GM12801 (cell line): Measurements from ENCODE around the gene TCERG1L.

ENCODE experiments used
- TF ChIP-seq, protein P1 (sequence below): IDR thresholded peaks from one replicate; pipeline ENCODE4 v1.5.1; 2011; ENCODE audit warnings: control low read depth; ENCODE audit not compliant: insufficient read length; ENCODE audit errors: extremely low read depth

TCERG1L gene

DNA sequence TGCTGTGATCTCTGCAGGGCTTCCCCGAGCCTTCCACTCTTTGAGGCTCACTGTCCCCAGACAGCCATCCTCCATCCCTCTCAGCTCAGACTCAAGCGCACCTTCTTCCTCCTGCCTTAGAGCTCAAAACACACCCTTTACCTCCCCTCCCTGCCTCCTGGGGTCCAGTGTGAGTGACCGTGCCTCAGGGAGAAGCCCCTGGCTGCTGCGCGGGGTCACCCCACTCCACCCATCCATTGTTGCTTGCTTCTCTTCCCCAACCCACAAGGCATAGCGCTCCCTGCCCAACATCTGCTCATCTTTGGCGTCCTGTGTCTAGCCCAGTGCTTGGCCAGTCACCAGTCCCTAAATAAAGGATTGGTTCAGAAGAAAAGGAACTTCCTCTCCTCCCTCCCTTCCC, 170.3 kb downstream of the TCERG1L start:
- TF ChIP-seq, protein P1, sequence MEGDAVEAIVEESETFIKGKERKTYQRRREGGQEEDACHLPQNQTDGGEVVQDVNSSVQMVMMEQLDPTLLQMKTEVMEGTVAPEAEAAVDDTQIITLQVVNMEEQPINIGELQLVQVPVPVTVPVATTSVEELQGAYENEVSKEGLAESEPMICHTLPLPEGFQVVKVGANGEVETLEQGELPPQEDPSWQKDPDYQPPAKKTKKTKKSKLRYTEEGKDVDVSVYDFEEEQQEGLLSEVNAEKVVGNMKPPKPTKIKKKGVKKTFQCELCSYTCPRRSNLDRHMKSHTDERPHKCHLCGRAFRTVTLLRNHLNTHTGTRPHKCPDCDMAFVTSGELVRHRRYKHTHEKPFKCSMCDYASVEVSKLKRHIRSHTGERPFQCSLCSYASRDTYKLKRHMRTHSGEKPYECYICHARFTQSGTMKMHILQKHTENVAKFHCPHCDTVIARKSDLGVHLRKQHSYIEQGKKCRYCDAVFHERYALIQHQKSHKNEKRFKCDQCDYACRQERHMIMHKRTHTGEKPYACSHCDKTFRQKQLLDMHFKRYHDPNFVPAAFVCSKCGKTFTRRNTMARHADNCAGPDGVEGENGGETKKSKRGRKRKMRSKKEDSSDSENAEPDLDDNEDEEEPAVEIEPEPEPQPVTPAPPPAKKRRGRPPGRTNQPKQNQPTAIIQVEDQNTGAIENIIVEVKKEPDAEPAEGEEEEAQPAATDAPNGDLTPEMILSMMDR = no peak

GRCh38 chr10:131140606-131141005, 170.9 kb downstream of the TCERG1L start:
- TF ChIP-seq, protein P1 = no peak

- TF ChIP-seq, protein P1 = no peak
Observed at GRCh38 chr10:131137223-131137622, 174.3 kb downstream of the TCERG1L start.

GRCh38 chr10:131135716-131136115, 175.8 kb downstream of the TCERG1L start:
- TF ChIP-seq, protein P1 = no peak

GRCh38 chr10:131134651-131135050, 176.9 kb downstream of the TCERG1L start:
- TF ChIP-seq, protein P1 = no peak

- TF ChIP-seq, protein P1 = no peak
Observed at GRCh38 chr10:131134001-131134576, 177.4 kb downstream of the TCERG1L start.

GRCh38 chr10:131132681-131133080, 178.8 kb downstream of the TCERG1L start:
- TF ChIP-seq, protein P1 = no peak
